IMR-90 (cell line): ENCODE results near the gene RIMS3. TPM values are rescaled to one million over a fixed set of nuclear protein-coding genes. Genes with fewer than 3 reads are reported as not detected.

Experiments
- ATAC-seq: fragments of 200-7000 bp; cut with Tn5 transposase; 2 replicates; pipeline ENCODE4 v1.9.1; 2020; ENCODE audit warnings: low read depth, mild to moderate bottlenecking, moderate library complexity
- BruUV-seq: library from RNA; stranded (reverse); fragments of 400-500 nt; replicated peaks from 2 replicates; lab custom pipeline; 2021; lab: Mats Ljungman, UMichigan
- CTCF ChIA-PET: fragments of 300-600 bp; formaldehyde crosslinking; extraction: SDS; loops from one replicate; lab custom pipeline; 2021; ENCODE audit warnings: antibody characterized with exemption; lab: Yijun Ruan, JAX
- POLR2A ChIA-PET: fragments of 300-600 bp; sonication (Branson Sonifier 250); formaldehyde crosslinking; loops from one replicate; lab custom pipeline; 2022; ENCODE audit warnings: antibody characterized with exemption; ENCODE audit not compliant: unreplicated experiment; lab: Charles Lee
- DNase-seq: peaks from one replicate; pipeline ENCODE4 v3.0.0; 2013
- H2AFZ ChIP-seq: replicated peaks from 2 replicates; pipeline ENCODE3; 2013; ENCODE audit warnings: low read length, mild to moderate bottlenecking; ENCODE audit not compliant: poor library complexity
- H2AK5ac ChIP-seq: 2 replicates; pipeline ENCODE4 v1.6.1; 2013; ENCODE audit warnings: low read depth, low read length, inconsistent platforms
- H2AK9ac ChIP-seq: replicated peaks from 2 replicates; pipeline ENCODE3; 2013; ENCODE audit warnings: mild to moderate bottlenecking, low read depth, low read length, moderate library complexity; ENCODE audit not compliant: poor library complexity
- H2BK120ac ChIP-seq: 2 replicates; pipeline ENCODE4 v1.6.1; 2013; ENCODE audit warnings: low read depth, low read length, inconsistent platforms
- H2BK15ac ChIP-seq: 3 replicates; pipeline ENCODE4 v1.6.1; 2013; ENCODE audit warnings: low read depth, low read length, inconsistent platforms
- H2BK20ac ChIP-seq: 2 replicates; pipeline ENCODE4 v1.6.1; 2013; ENCODE audit warnings: low read depth, mild to moderate bottlenecking, inconsistent platforms, low read length, moderate library complexity
- H2BK5ac ChIP-seq: 2 replicates; pipeline ENCODE4 v1.6.1; 2013; ENCODE audit warnings: mild to moderate bottlenecking, low read depth, low read length, inconsistent platforms; ENCODE audit not compliant: poor library complexity, severe bottlenecking
- H3K14ac ChIP-seq: replicated peaks from 2 replicates; pipeline ENCODE4 v1.6.1; 2013; ENCODE audit warnings: low read depth, low read length, inconsistent platforms
- H3K18ac ChIP-seq: 2 replicates; pipeline ENCODE4 v1.6.1; 2013; ENCODE audit warnings: low read depth, low read length, control low read depth
- H3K23ac ChIP-seq: 2 replicates; pipeline ENCODE4 v1.6.1; 2013; ENCODE audit warnings: low read depth, low read length, inconsistent platforms
- H3K27ac ChIP-seq: 2 replicates; pipeline ENCODE4 v1.5.1; 2013; ENCODE audit warnings: mild to moderate bottlenecking, control low read depth, low read length; ENCODE audit not compliant: insufficient read depth
- H3K27me3 ChIP-seq: 2 replicates; pipeline ENCODE4 v1.6.1; 2013; ENCODE audit warnings: low read length; ENCODE audit not compliant: control insufficient read depth, insufficient read depth
- H3K36me3 ChIP-seq: 2 replicates; pipeline ENCODE4 v1.6.1; 2013; ENCODE audit warnings: low read length, mixed read lengths; ENCODE audit not compliant: control insufficient read depth, insufficient read depth
- H3K4ac ChIP-seq: 2 replicates; pipeline ENCODE4 v1.6.1; 2013; ENCODE audit warnings: low read depth, low read length, inconsistent platforms
- H3K4me1 ChIP-seq: 2 replicates; pipeline ENCODE4 v1.6.1; 2013; ENCODE audit warnings: low read length, mixed read lengths; ENCODE audit not compliant: control insufficient read depth, insufficient read depth
- H3K4me2 ChIP-seq: 2 replicates; pipeline ENCODE4 v1.6.1; 2013; ENCODE audit warnings: low read depth, mild to moderate bottlenecking, control low read depth, low read length, moderate library complexity
- H3K4me3 ChIP-seq: 2 replicates; pipeline ENCODE4 v1.5.1; 2013; ENCODE audit warnings: low read depth, mild to moderate bottlenecking, control low read depth, low read length, moderate library complexity; ENCODE audit not compliant: insufficient read depth
- H3K56ac ChIP-seq: 2 replicates; pipeline ENCODE4 v1.6.1; 2013; ENCODE audit warnings: low read length, inconsistent platforms; ENCODE audit not compliant: insufficient read depth; ENCODE audit errors: extremely low read depth
- H3K79me1 ChIP-seq, 2 experiments: 2 replicates each; pipeline ENCODE4 v1.6.1; 2013; ENCODE audit warnings: low read length in 2 of 2, inconsistent platforms in 1 of 2, low read depth in 1 of 2
- H3K9ac ChIP-seq: 2 replicates; pipeline ENCODE4 v1.6.1; 2013; ENCODE audit warnings: low read depth, low read length, control low read depth
- H3K9me1 ChIP-seq: 2 replicates; pipeline ENCODE4 v1.6.1; 2013; ENCODE audit warnings: low read length, inconsistent platforms; ENCODE audit not compliant: insufficient read depth
- H3K9me3 ChIP-seq: 2 replicates; pipeline ENCODE4 v1.6.1; 2013; ENCODE audit warnings: low read length; ENCODE audit not compliant: control insufficient read depth, insufficient read depth
- H4K20me1 ChIP-seq: 2 replicates; pipeline ENCODE4 v1.6.1; 2013; ENCODE audit warnings: low read length, inconsistent platforms; ENCODE audit not compliant: insufficient read depth
- H4K5ac ChIP-seq: 2 replicates; pipeline ENCODE4 v1.6.1; 2013; ENCODE audit warnings: mild to moderate bottlenecking, low read depth, low read length, control low read depth
- H4K8ac ChIP-seq, 2 experiments: 2 replicates each; pipeline ENCODE4 v1.6.1; 2013; ENCODE audit warnings: low read depth in 2 of 2, low read length in 2 of 2, control low read depth in 1 of 2, inconsistent platforms in 1 of 2
- H4K91ac ChIP-seq: 2 replicates; pipeline ENCODE4 v1.6.1; 2013; ENCODE audit warnings: low read depth, low read length, inconsistent platforms; ENCODE audit not compliant: insufficient read depth
- BHLHE40 ChIP-seq: fragments of 150-350 bp; IDR thresholded peaks from 2 replicates; pipeline ENCODE4 v1.6.1; 2016; ENCODE audit warnings: mild to moderate bottlenecking, low read depth, low read length
- CEBPB ChIP-seq: IDR thresholded peaks from 2 replicates; pipeline ENCODE4 v1.6.1; 2012; ENCODE audit warnings: low read depth, low read length, improper control_type of control experiment
- CHD1 ChIP-seq: IDR thresholded peaks from 2 replicates; pipeline ENCODE4 v1.6.1; 2012; ENCODE audit warnings: low read depth, low read length, improper control_type of control experiment
- CTCF ChIP-seq: conservative IDR thresholded peaks from 2 replicates; pipeline ENCODE4 v1.5.1; 2012; ENCODE audit warnings: mild to moderate bottlenecking, low read depth, low read length, improper control_type of control experiment
- FOS ChIP-seq: fragments of 150-350 bp; IDR thresholded peaks from 2 replicates; pipeline ENCODE4 v1.6.1; 2016; ENCODE audit warnings: low read depth, low read length
- MAFK ChIP-seq: IDR thresholded peaks from 2 replicates; pipeline ENCODE4 v1.6.1; 2012; ENCODE audit warnings: low read depth, low read length, improper control_type of control experiment
- MAZ ChIP-seq: IDR thresholded peaks from 2 replicates; pipeline ENCODE4 v1.6.1; 2012; ENCODE audit warnings: low read depth, mild to moderate bottlenecking, low read length, improper control_type of control experiment, moderate library complexity, borderline replicate concordance
- MXI1 ChIP-seq: IDR thresholded peaks from 2 replicates; pipeline ENCODE4 v1.6.1; 2012; ENCODE audit warnings: low read depth, mild to moderate bottlenecking, low read length, moderate library complexity, borderline replicate concordance
- NFE2L2 ChIP-seq: fragments of 150-350 bp; IDR thresholded peaks from 2 replicates; pipeline ENCODE4 v1.6.1; 2016; ENCODE audit warnings: low read depth, mild to moderate bottlenecking, low read length
- POLR2A ChIP-seq: IDR thresholded peaks from 2 replicates; pipeline ENCODE4 v1.6.1; 2012; ENCODE audit warnings: mild to moderate bottlenecking, low read depth, low read length
- RAD21 ChIP-seq: IDR thresholded peaks from 2 replicates; pipeline ENCODE4 v1.6.1; 2012; ENCODE audit warnings: low read length, improper control_type of control experiment
- RCOR1 ChIP-seq: IDR thresholded peaks from 2 replicates; pipeline ENCODE4 v1.6.1; 2012; ENCODE audit warnings: mild to moderate bottlenecking, low read length, improper control_type of control experiment; ENCODE audit not compliant: insufficient replicate concordance
- RFX5 ChIP-seq: IDR thresholded peaks from 2 replicates; pipeline ENCODE4 v1.8.0; 2012; ENCODE audit warnings: low read depth, mild to moderate bottlenecking, low read length, moderate library complexity
- SMC3 ChIP-seq: fragments of 150-350 bp; IDR thresholded peaks from 2 replicates; pipeline ENCODE4 v1.6.1; 2016; ENCODE audit warnings: low read depth, mild to moderate bottlenecking, antibody characterized with exemption, low read length, moderate library complexity
- USF2 ChIP-seq: fragments of 150-350 bp; IDR thresholded peaks from 2 replicates; pipeline ENCODE4 v1.6.1; 2017; ENCODE audit warnings: mild to moderate bottlenecking, antibody characterized with exemption, low read length, low read depth
- WGBS, 2 experiments: methylation state at CpG; one replicate each; pipeline versions ENCODE4 v1.1.5 to v1.1.7; 2013; ENCODE audit warnings: missing lambda C conversion rate in 2 of 2; ENCODE audit not compliant: insufficient read length in 1 of 2; ENCODE audit errors: extremely low coverage in 2 of 2; 5-methylcytosine and 5-hydroxymethylcytosine counted together
- dilution Hi-C: fragments of 300-500 bp; cut with HindIII; formaldehyde crosslinking; loops from one replicate; pipeline ENCODE4 v1.14.3; 2018; ENCODE audit warnings: low sequenced_read_pairs; ENCODE audit not compliant: unreplicated experiment
- in situ Hi-C: fragments of 300-500 bp; cut with MboI; formaldehyde crosslinking; loops from 3 replicates; pipeline ENCODE4 v1.14.3; 2019; ENCODE audit warnings: low sequenced_read_pairs, inconsistent platforms, mixed read lengths
- intact Hi-C: fragments of 100-400 bp; cut with micrococcal nuclease; formaldehyde crosslinking; loops from 2 replicates; pipeline ENCODE4 v1.10.0; 2022
- polyA plus RNA-seq, 3 experiments: library from polyadenylated mRNA; depleted of rRNA; stranded (reverse); fragments of >200 nt; gene quantifications; 2 replicates each; pipeline ENCODE4 v1.2.3, GENCODE V29; 2012; ENCODE audit warnings: low replicate concordance in 1 of 3
- total RNA-seq: library from RNA; depleted of rRNA; stranded (reverse); fragments of >200 nt; gene quantifications from 2 replicates; pipeline ENCODE4 v1.2.3, GENCODE V29; 2012
- TF ChIP-seq, protein P1 (sequence below): fragments of 150-350 bp; IDR thresholded peaks from 2 replicates; pipeline ENCODE4 v1.6.1; 2016; ENCODE audit warnings: low read depth, mild to moderate bottlenecking, low read length, moderate library complexity, borderline replicate concordance

Gene RIMS3
- total and polyA plus RNA-seq, 2 of the 4 experiments (the other 2 are of a cell fraction): 0.10 to 0.36 TPM

DNA sequence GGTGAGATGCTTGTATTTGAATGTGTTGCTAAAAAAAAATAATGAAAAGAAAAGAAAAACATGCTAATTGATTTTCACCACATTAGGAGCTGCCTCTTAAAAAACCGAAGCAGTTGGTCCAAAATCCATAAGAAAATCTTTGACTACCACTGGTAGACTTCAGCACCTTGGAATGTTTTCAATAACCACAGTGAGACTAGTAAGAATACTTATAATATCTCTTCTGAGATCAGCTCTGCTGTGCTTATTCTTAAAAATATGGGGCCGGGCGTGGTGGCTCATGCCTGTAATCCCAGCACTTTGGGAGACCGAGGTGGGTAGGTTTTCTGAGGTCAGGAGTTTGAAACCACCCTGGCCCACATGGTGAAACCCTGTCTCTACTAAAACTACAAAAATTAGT, 41.1 kb upstream of the RIMS3 start:
- WGBS, 2 experiments: no CpG with 5 or more reads among the region's 4 CpGs
- H3K56ac ChIP-seq: no peak overlapping the region
- H3K36me3 ChIP-seq: no peaks in the 10 kb centered on the region
- no peak overlapping the region for H3K18ac ChIP-seq
- H2AK5ac ChIP-seq: no peak overlapping the region
- peaks cover 3% of the 10 kb centered on the region for H3K9me1 ChIP-seq
- H3K4me2 ChIP-seq: no peak overlapping the region
- no peak overlapping the region for H3K23ac ChIP-seq
- H3K27ac ChIP-seq: no peak overlapping the region
- no peak overlapping the region for H3K9ac ChIP-seq
- H4K5ac ChIP-seq: no peak overlapping the region
- no peaks in the 10 kb centered on the region for H3K9me3 ChIP-seq
- H2BK20ac ChIP-seq: no peak overlapping the region
- H2AK9ac ChIP-seq: no peak overlapping the region
- no peaks in the 10 kb centered on the region for H3K27me3 ChIP-seq
- H3K4me1 ChIP-seq: peaks cover under 1% of the 10 kb centered on the region
- no peak overlapping the region for H4K91ac ChIP-seq
- intact Hi-C loops (no loop called here), dilution Hi-C loops (no loop called here), in situ Hi-C loops (no loop called here)
- no peak overlapping the region for H4K8ac ChIP-seq
- H2BK15ac ChIP-seq: no peak overlapping the region
- H3K4ac ChIP-seq: no peak overlapping the region
- H2AFZ ChIP-seq: no peak overlapping the region
- no peak overlapping the region for H3K14ac ChIP-seq
- no peak overlapping the region for H2BK5ac ChIP-seq
- H3K79me1 ChIP-seq: peaks cover 29 to 52% of the 10 kb centered on the region in 2 experiments
- no peak overlapping the region for H2BK120ac ChIP-seq
- TF ChIP-seq NFE2L2 (no peak), MAZ (no peak), RAD21 (no peak), USF2 (no peak), CEBPB (no peak), FOS (no peak), RCOR1 (no peak), POLR2A (no peak), MXI1 (no peak), SMC3 (no peak), CHD1 (no peak), BHLHE40 (no peak), MAFK (no peak), CTCF (no peak), RFX5 (no peak)
- TF ChIP-seq, protein P1, sequence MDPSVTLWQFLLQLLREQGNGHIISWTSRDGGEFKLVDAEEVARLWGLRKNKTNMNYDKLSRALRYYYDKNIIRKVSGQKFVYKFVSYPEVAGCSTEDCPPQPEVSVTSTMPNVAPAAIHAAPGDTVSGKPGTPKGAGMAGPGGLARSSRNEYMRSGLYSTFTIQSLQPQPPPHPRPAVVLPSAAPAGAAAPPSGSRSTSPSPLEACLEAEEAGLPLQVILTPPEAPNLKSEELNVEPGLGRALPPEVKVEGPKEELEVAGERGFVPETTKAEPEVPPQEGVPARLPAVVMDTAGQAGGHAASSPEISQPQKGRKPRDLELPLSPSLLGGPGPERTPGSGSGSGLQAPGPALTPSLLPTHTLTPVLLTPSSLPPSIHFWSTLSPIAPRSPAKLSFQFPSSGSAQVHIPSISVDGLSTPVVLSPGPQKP: no peak
- H4K20me1 ChIP-seq: no peaks in the 10 kb centered on the region
- no TSS peak for BruUV-seq
- POLR2A ChIA-PET: no interaction called here
- no peak for ATAC-seq
- CTCF ChIA-PET: no interaction called here
- H3K4me3 ChIP-seq: no peak overlapping the region
- DNase-seq: no peak
